Stimulated activated CD4-positive, alpha-beta T cell treated with anti-CD3 and anti-CD28 coated beads, TNF-alpha, amount 100 ng/mL, for 4 hours (primary cell): ENCODE data around the gene C11orf54.
"Not testable (repeated sequence)": the region's sequence is repeated elsewhere in the genome, so short reads cannot be mapped to it uniquely, and the experiment has no call there.

Source experiments
- DNase-seq, 3 experiments: peaks; one replicate each; pipeline ENCODE4 v3.0.0-alpha.2; 2020; ENCODE audit warnings: low read depth in 3 of 3

C11orf54 gene

DNA sequence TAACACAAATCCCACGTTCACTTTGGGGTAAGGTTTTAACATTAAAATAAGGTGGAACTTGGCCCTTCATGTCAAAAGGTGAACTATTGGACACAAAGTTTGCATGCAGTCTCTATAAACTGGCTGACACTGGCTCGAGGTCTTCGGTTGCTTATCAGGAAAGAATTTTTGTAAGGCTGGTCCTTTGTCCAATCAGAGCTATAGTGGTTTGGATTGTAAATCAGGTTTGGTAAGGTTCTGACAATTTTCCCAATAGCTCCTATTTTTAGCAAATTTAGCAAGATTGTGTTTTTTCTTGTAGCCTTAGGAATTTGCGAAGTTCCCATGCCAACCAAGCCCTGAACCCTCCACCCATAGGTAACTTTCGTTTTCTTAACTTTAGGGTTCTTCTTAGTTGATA is 25.0 kb downstream of the C11orf54 start:
- DNase-seq = no peak

DNA sequence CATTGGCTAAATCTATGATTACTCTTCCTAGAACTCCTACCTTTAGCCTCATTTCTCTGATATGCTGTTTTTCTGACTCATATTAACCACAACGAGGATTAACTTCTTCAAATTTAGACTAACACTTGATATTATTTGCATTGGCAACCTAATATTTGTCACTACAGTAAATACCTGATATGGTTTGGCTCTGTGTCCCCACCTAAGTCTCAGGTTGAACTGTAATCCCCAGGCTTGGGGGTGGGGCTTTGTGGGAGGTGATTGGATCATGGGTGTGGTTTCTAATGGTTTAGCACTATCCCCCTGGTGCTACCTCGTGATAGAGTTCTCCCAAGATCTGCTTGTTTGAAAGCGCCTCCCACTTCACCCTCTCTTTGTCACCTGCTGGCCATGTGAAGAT is 25.5 kb downstream of the C11orf54 start:
- DNase-seq = no peak

DNA sequence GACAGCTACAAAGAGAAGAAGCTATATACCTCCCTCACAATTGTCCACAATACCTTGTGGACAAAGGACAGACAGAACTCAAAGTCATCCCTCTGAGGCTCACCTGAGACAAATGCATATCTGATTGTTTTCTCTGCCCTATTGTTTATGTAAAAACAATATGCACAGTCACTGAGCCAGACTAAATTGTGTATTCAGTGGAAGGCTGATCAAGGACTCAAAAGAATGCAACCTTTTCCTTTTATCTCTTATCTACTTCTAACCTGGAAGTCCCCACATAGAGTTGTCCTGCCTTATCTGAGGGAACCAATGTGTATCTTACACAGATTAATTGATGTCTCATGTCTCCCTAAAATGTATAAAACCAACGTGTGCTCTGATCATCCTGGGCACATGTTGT is 28.7 kb downstream of the C11orf54 start:
- DNase-seq = no peak

DNA sequence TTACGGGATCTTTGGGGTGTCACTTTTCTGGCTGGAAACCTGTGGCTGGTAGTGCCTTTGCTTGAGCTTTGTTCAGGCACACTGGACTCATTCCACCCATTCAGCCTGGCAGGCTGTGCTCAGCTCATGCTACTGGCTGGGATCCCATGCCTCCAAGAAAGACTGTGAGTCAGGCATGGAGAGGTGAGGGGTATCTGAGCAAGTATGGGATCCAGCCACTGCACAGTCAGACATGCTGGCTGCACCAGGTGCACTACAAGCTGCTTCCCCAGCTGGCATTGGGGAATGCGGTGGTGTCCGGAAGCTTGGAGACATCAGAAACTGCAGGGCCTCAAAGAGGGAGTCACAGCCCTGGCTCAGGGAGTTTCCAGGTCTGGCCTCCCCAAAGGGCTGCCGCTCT is 30.7 kb downstream of the C11orf54 start:
- DNase-seq = no peak

DNA sequence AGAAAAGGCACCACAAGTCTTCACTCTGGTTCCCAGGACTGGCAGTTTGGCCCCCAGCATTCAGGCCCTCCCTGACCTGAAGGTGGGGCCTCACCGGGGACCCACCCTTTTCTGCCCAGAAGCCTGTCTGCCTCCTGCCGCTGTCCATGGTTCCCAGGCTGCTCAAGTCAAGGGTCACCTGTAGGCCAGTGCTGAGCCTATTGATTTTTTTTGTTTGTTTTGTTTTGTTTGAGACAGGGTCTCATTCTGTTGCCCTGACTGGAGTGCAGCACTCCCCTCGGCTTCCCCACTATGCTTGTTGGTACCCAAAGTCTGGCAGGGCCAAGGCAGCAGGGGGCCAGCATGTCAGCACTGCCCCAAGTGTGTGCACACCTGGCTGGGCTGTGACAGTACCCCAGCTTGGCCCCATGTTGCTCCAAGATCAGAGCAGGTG is 31.6 kb downstream of the C11orf54 start:
- DNase-seq = no peak

DNA sequence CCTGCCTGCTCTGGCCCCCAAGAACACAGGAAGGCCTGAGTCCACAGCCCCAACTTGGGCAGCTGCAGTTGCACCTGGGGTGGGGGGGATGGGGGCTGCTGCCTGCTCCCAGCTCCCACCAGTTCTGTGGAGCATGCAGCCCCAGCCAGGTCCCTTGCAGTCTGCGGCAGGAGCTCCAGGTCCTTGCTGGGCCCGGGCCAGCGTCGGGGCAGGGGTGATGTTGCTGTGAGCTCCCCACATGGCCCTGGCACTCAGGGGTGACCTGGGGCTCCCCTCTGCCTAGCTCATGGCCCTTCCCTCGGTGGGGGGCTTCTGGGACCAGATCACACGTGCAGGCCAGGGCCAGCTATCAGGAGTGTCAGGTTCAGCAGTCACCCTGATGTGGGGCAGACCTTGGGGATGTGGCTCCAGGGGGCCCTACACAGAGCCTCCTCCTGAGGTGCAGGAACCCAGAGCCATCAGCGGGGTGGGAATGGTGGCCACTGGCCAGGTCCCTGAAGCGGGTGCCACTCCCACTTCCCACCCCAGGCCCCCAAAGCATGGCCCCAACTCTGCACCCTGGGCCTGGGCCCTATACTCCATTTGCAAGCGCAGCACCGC is 32.2 kb downstream of the C11orf54 start:
- no peak for DNase-seq

DNA sequence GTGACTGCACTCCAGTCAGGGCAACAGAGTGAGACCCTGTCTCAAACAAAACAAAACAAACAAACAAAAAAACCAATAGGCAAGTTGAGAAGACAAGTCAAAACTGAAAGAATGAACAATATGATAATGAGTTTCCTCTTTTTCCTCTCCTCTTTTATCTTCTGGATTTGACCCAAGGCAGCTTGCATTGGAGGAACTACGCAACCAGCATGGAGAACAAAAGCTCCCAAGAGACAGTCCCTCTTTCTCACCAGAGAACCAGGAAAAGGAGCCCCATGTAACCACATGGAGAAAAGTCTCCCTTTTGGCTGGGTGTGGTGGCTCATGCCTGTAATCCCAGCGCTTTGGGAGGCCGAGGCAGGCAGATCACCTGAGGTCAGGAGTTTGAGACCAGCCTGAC is 33.1 kb downstream of the C11orf54 start:
- not testable (repeated sequence) for DNase-seq

DNA sequence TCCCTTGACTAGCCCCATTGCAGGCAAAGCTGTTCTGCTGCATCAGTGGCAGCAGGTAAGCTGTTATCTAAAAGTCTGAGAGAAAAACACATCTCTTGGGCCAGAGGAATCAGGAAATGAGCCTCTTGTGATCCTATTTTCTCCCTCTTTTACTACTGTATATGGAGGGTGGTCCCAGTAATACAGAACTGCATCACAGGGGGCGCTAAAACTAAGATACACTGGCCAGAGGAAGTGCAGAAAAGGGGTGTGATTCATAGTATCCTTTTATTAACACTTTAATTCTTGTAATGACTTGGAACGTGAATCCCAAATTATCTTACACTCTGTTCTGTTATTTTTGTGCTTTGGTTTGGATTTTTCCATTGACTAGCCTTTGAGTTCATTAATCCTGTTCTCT is 33.8 kb downstream of the C11orf54 start:
- no peak for DNase-seq

DNA sequence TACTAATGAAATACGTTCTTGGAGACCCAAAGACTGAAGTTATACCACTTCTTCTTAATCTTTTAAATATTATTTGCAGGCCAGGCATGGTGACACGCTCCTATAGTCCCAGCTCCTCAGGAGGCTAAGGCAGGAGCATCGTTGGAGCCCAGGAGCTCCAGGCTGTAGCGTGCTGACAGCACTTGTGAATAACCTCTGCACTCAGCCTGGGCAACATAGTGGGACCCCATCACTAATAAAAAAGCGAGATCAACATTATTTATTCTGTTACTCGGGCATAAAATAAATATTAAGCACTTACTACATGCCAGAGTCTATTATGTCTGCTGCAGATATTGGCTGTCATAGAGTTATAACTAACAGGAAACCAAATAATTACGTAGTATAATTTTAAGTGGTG is 41.9 kb downstream of the C11orf54 start:
- no peak for DNase-seq

DNA sequence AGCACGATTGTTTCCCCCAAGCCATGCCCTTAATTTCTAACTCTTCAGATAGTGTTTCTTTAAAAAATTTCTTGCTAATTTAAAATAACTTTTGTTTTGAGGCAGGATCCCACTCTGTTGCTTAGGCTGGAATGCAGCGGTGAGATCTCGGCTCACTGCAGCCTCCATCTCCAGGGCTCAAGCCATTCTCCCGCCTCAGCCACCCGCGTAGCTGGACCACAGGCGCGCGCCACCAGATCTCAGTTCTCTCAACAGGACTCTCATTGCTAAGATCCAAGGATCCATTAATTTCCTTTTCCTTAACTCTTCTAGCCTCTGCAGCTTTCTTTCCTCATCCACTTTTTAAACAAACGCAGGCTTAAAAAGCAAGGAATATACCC is 42.3 kb downstream of the C11orf54 start:
- DNase-seq = no peak

DNA sequence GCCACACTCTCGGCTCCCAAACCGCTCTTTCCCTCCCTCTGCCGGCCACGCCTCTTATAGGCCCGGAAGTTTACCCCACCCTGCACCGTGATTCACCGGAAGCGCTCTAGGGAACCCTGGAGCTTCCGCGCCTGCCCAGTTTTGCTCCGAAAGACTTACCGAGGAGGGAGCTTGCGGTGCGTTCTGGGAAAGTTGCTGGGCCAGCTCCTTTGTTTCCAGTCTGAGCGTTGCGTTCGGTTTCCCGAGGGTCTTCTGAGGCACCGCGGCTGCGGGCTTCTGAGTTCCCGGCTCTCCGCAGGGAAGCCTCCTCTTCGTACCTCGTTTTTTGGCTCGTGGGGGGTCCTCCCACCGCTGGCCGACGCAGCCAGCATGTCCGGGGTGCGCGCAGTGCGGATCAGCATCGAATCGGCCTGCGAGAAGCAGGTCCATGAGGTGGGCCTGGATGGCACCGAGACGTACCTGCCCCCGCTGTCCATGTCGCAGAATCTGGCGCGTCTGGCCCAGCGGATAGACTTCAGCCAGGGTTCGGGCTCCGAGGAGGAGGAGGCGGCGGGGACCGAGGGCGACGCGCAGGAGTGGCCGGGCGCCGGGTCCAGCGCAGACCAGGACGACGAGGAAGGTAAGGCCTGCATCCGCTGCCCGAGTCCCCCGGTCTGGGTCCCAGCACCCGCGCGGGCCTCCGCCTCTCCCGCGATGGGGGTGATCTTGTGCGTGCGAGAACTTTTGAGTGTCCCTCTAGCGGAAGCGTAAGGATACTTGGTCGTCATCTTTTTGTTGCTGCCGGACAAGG is 42.9 kb downstream of the C11orf54 start, which contains the start of gene MED17:
MED17 (plus strand) TSS at position 138 of the 790 bp plus-strand sequence; CDS start at position 370, 232 bp downstream.
- peak; percentile 74 to 80 (median 79) for DNase-seq

DNA sequence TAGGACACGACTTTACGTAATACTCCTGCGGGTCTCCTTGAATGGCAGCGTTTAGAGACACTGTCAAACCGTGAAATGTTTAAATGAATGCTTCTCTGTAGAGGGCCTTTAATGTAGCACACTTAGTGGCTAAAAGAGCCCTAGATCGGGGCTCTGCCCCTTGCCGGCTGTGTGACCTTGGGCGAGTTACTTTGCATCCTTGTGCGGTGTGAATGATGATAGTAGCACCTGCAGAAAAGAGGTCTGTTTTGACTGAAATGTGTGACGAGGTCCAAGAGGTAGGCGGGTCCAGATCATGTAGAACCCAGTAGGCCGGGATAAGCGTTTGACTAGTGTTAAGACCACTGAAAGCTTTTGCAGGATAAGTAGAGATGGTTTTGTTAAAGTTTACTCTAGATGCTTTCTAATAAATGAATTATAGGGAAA is 43.5 kb downstream of the C11orf54 start:
- DNase-seq = peak in 1 of 3 experiments; percentile 9

DNA sequence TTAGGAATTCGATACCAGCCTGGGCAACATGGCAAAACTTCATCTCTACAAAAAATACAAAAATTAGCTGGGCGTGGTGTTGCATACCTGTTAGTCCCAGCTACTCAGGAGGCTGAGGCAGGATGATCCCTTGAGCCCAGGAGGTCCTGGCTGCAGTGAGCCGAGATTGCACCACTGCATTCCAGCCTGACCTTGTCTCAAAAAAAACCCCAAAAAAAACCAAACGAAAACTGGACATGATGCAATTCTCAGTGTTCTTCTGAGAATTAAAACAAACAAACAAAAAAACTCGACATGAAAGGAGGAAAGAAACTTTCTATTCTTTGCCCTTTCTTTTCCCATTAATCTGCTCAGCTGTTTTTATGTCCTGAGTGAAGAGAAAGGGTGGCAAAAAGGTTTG is 50.0 kb downstream of the C11orf54 start:
- no peak for DNase-seq

DNA sequence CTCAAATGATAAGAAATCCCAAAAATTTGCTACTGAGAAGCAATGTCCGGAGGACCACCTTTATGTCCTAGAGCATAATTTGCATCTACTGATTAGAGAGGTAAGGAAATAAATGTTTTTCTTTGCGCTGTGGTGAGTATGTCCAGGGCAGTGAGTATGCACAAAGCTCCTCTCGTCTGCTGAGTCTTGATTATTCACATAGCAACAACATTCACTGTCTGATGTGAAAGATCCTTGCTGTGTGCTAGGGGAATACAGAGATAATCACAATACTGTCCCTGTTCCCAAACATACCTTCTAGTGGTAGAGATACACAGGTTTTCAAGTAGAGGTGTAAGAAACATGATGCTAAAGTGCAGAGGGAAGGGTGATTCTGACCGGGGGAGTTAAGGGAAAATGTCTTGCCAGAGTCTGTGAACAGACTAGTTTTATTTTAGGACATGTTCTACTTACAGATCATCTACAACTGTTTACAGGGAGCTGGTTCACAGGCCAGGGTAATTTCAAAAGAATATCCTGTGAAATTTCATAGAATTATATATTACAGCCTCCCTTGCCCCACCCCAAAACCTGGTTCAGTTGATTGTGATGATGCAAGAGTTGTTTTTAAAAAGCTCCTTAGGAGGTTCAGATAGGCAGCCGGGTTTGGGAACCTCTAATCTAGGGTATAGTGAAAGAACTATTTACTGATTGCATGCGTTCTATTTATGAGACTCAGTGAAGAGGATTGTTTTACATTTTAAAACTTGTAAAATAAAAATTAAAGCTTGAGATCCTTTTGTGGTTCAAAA is 55.2 kb downstream of the C11orf54 start:
- DNase-seq = no peak

DNA sequence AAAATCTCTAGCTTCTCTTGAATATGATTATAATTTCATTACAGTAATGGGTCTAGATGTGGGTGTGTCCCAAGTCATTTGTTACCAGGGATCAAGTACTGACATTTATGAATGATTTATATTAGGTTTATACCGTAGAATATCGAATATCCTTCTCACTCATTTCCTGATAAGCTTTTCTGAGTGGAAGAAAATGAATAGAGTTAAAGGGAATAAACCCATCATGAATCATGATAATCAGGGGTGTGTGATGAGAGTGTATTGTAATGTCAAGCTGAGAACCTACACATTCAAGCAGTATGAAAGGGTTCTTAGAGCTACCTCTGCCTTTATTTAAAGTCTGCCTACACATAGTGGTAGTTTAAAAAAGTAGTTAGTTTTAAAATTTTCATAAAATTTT is 59.9 kb downstream of the C11orf54 start:
- no peak for DNase-seq

DNA sequence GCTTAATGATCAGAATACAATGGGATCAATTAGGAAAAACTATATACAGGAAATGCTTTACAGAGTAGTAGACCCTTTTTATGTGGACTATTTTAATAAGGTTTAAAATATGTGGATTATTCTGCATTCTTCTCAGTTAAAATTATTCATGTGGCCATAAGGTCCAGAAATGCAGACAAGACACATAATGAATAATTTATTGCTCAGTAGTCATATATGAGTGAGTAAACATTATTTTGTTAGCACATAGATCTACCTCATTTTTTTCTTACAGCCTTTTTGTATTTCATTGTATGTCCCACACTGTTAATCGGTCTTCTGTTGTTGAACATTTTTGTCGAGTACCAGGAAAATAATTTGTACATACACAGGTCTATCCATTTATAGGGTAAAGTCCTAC is 63.4 kb downstream of the C11orf54 start:
- DNase-seq = no peak

DNA sequence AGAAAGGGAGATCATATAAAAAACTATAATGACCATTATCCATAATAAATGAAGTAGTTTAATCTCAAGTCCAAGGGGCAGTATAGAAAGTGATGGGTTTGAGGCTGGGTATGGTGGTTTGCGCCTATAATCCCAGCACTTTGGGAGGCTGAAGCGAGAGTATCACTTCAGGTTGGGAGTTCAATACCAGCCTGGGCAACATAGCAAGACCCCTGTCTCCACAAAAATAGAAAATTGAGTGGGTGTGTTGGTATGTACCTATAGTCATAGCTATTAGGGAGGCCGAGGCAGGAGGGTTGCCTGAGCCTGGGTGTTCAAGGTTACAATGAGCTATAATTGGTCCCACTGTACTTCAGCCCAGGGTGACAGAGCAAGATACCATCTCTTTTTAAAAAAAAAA is 66.5 kb downstream of the C11orf54 start:
- DNase-seq = no peak

DNA sequence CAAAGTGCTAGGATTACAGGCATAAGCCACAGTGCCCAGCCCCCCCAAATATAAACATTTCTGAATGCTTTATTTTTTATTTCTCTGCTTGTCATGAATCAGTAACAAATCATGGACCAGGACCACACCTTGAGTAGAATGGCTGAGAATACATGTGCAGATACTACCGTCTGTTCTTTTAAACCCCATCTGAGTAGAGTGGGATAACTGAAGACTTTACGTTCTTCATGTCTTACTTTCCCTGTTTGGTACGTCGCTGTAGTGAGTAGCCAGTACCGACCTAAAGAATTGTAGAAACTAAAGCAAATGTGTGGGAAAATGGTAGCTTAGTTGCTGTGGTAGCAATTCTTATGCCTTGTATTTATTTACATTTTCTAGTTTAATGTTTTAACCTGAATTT is 72.5 kb downstream of the C11orf54 start:
- DNase-seq = no peak
